GM13977 (cell line): ENCODE data around the gene CNTFR.

Experiments
- DNase-seq: peaks from one replicate; pipeline ENCODE4 v3.0.0; 2012; ENCODE audit warnings: low spot score
- in situ Hi-C: fragments of 300-500 bp; cut with MboI; formaldehyde crosslinking; loops from one replicate; pipeline ENCODE4 v1.12.0; 2022; ENCODE audit warnings: low sequenced_read_pairs, low pct_unique_long_range_greater_than_20kb, mixed read lengths, inconsistent platforms; ENCODE audit not compliant: unreplicated experiment
- TF ChIP-seq, protein P1 (sequence below): IDR thresholded peaks from 2 replicates; pipeline ENCODE4 v1.5.1; 2012; ENCODE audit warnings: mild to moderate bottlenecking, control low read depth; ENCODE audit not compliant: insufficient read depth; ENCODE audit errors: extremely low read depth, missing control alignments

Gene CNTFR

DNA sequence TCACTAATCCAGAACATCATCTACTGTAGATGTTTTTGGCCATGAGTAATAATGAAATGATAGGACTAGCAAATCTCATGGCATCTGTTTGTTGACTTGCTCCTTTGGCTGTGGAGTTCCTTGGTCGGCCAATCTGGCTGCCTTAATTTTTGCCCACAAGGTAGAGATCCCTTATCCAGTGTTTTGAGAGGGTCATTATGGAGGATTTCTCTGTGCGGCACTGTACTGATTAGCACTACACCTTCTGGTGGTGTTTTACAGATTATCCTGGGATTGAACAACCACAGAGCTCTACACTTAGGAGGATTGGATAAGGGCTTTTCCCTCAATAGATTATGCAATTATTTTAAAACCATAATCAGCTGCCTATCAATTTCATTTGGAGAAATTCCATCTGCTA is 63.5 kb downstream of the CNTFR start:
- TF ChIP-seq, protein P1, sequence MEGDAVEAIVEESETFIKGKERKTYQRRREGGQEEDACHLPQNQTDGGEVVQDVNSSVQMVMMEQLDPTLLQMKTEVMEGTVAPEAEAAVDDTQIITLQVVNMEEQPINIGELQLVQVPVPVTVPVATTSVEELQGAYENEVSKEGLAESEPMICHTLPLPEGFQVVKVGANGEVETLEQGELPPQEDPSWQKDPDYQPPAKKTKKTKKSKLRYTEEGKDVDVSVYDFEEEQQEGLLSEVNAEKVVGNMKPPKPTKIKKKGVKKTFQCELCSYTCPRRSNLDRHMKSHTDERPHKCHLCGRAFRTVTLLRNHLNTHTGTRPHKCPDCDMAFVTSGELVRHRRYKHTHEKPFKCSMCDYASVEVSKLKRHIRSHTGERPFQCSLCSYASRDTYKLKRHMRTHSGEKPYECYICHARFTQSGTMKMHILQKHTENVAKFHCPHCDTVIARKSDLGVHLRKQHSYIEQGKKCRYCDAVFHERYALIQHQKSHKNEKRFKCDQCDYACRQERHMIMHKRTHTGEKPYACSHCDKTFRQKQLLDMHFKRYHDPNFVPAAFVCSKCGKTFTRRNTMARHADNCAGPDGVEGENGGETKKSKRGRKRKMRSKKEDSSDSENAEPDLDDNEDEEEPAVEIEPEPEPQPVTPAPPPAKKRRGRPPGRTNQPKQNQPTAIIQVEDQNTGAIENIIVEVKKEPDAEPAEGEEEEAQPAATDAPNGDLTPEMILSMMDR: no peak
- in situ Hi-C loops: no loop called here
- DNase-seq: no peak

DNA sequence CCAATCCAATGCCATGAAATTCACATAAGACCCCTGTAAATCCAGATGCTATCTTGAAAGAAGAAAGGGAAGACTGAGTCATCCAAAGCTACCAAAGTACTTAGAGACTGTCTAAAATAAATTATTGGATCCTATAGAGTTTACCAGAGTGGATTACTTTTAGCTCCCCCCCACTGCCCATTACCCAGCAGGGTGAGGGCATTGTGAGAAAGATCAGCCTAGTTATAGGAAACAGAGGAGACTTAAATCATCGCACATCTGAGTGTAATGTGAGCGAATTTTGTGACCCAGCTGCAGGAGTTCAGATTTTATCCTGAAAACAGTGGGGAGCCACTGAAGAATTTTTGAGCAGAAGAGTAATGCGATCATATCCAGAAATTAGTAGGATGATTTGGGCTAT is 65.2 kb downstream of the CNTFR start:
- TF ChIP-seq, protein P1: no peak
- no peak for DNase-seq
- in situ Hi-C loops: no loop called here

DNA sequence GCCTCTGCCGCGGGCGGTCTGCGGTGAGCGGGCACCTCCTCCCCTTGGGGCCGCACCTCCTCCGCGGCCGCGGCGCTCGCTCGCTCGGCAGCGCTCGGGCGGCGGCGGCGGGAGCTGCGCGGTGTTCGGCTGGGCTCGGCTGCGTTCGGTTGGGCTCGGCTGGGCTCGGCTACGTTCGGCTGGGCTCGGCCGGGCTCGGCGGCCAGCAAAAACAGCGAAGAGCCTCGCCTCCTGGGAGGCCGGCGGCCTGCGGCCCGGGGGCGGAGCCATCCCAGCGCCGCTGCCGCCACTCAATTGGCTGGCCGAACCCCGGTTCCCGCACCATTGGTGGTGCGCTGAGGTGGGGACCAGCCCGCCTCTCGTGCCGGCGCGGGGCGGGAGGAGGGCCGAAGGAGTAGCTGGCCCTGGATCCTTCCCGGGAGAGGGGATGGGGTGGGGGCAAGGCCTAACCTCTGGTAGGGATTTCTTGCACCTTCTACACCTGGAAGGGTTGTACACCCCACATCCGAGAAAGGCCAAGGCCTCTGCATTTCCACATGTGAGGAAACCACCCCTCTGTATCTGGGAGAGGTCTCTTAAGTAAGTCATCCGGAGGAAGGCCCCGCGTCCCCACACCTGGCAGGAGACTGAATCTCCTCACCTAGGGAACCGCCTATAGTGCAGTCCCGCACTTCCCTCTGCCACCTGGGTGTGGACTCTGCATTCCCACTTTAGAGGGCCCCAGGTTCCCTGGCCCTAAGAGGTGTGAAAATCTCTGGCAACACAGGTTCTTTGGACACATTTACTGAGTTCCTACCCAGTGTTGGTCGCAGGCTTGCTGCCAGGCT is 66.3 kb downstream of the CNTFR start, which contains the start of gene ENHO:
Gene ENHO, minus strand, starts transcription at position 20 of the 827 bp plus-strand sequence. CDS start 1,295 bp downstream, outside the sequence.
- TF ChIP-seq, protein P1: no peak
- DNase-seq: peak; percentile 97
- in situ Hi-C loops: no loop called here

DNA sequence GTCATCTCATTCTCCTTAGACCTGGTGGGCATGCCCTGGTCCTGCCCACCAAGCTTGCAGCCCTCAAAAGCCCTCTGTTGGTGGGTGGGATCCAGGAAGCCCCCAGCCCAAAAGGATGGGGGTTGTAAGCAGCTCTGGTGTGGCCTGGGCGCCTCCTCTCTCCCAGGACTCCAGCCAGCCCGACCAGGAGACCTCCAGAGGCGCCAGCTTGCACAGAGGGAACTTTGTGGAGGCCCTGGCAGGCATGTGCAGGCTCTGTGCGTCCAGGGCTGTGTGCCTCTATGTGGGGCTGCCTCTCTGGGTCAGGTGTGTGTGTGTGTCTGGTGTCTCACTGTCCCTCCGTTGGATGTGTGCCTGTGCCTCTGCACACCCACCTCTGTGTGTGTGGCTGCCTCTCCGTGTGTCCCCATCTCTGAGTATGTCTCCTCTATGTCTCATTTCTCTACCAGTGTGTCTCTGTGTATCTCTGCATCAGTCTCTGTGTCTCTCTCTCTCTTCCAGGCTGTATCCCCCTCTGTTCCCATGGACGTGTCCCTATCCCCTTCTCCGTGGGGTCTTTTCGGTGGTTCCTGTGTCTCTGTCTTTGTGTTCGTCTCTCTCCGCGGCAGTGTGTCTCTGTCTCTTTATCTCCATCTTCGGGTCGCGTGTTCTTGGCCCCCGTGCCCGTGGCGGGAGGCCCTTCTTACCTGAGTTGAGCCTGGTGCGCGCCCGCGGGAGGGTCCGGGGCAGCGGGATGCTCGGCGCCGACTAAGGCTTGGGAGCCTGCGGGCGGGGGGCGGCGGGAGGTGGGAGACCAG is 67.2 kb downstream of the CNTFR start:
- in situ Hi-C loops: no loop called here
- TF ChIP-seq, protein P1: no peak
- DNase-seq: no peak

DNA sequence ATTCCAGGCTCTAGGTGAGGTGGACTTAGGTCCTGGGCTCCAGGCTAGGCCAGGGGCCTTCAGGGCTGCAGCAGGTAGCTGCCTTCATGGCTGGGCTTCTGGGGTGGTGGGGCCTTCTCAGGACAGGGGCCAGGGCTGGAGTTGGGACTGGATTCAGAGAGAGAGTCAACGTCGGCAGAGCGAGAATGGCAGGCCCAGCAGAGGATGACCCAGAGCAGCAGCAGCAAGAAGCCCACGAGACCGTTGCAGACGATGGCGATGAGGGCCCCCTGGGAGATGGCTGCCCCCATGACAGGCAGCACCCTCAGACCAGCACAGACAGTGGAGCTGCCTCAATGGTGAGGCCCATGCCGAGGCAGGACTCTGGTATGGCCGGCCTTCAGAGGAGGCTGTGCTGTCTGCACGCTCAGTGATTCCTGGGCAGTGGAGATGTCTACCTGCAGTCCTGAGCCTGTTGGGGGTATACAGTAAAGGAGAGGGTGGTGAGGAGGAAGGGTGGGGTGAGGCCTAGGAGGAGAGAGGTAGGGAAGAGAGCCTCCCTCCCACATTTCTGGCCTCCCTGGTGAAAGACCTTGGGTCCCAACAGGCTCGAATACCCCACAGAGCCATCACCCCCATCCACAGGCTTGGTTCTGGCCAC is 68.0 kb downstream of the CNTFR start:
- in situ Hi-C loops: no loop called here

More for the DNA sequence above, 68.0 kb downstream of the CNTFR start:
- DNase-seq: no peak
- TF ChIP-seq, protein P1: no peak
